ENCODE data around the gene TP73. TPM values are rescaled to one million over a fixed set of nuclear protein-coding genes. Genes with fewer than 3 reads are reported as not detected.

TP73 gene
- total and polyA plus RNA-seq, 8 donors, result 1.6 to 2.7 (median 2.0) TPM

DNA sequence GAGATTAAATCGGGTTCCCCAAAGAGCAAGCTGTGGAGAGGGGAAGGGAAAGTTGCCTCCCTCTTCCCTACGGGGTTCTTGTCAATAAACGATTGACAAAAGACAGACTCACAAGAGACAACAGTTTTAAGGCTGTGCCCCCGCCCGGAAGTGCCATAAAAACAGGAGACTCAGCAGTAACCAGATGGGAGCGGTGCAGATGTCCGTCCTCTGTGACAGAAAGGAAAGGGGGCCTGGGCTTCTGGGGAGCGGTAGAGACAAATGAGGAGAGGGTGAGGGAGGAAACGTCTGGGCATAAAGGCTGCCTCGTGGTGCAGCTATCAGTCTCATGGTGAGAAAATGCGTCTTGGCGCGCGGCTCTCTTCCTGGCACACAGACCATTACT lies 5.9 kb downstream of the TP73 start:
- intact Hi-C loops (cut with DNase I), result no loop called here
- ATAC-seq (no peak), DNase-seq (peak in 1 of 4 donors; percentile 25)
- Histone ChIP-seq H3K9me3 (no peaks in the 10 kb centered on the region), H3K27ac (no peak overlapping the region), H3K4me1 (peaks cover 0 to 1% of the 10 kb centered on the region in 2 donors), H3K36me3 (no peaks in the 10 kb centered on the region), H3K4me3 (no peak overlapping the region), H3K27me3 (peaks cover 10 to 61% of the 10 kb centered on the region in 2 donors)
- TF ChIP-seq, protein P1, sequence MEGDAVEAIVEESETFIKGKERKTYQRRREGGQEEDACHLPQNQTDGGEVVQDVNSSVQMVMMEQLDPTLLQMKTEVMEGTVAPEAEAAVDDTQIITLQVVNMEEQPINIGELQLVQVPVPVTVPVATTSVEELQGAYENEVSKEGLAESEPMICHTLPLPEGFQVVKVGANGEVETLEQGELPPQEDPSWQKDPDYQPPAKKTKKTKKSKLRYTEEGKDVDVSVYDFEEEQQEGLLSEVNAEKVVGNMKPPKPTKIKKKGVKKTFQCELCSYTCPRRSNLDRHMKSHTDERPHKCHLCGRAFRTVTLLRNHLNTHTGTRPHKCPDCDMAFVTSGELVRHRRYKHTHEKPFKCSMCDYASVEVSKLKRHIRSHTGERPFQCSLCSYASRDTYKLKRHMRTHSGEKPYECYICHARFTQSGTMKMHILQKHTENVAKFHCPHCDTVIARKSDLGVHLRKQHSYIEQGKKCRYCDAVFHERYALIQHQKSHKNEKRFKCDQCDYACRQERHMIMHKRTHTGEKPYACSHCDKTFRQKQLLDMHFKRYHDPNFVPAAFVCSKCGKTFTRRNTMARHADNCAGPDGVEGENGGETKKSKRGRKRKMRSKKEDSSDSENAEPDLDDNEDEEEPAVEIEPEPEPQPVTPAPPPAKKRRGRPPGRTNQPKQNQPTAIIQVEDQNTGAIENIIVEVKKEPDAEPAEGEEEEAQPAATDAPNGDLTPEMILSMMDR (IDR thresholded peaks at IDR 0.05), result no peak

DNA sequence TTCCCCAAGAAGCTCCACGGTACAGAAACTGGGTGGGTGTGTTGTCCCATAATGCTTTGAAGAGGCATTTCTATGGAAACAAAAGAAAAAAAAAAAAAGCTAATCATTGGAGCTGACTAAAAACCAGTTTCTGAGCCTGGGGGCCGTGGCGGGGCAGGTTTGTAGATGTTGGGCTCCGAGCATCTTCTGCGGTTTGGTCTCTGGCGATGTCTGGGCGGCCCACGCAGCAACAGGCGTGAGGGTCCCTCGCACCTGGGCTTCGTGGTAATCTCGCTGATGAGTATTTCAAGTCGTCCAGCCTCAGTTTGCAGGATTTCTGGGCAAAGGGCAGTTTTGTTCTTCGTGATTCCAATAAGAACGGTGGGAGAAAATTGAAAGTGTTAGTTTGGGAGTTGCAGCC lies 6.8 kb downstream of the TP73 start:
- TF ChIP-seq, protein P1 (IDR thresholded peaks at IDR 0.05), result no peak
- ATAC-seq (no peak), DNase-seq (peak in 2 of 4 donors; percentile 10 to 43)
- intact Hi-C loops (cut with DNase I), result no loop called here
- Histone ChIP-seq H3K36me3 (no peaks in the 10 kb centered on the region), H3K27me3 (peaks cover 1 to 52% of the 10 kb centered on the region in 2 donors), H3K4me1 (no peaks in the 10 kb centered on the region), H3K9me3 (no peaks in the 10 kb centered on the region), H3K27ac (no peak overlapping the region), H3K4me3 (no peak overlapping the region)

DNA sequence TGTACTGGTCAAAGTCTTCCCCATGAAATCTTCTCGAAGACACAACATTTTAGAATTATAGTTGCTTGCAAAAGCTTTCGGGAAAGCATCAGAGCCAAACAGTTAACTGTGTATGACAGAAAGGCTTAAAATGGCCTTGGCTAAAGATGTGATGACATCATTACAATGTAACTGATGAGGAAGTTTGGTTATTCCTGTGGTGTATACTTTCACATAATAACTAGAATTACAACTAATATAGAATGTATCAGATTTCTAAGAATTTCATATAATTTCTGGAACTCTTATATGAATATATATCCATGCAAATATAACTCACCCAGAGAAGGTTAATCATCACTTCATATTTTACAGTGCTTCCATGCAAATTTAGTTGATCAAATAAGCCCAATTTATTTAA lies 8.4 kb downstream of the TP73 start:
- Histone ChIP-seq H3K4me3 (no peak overlapping the region), H3K36me3 (no peaks in the 10 kb centered on the region)

DNA sequence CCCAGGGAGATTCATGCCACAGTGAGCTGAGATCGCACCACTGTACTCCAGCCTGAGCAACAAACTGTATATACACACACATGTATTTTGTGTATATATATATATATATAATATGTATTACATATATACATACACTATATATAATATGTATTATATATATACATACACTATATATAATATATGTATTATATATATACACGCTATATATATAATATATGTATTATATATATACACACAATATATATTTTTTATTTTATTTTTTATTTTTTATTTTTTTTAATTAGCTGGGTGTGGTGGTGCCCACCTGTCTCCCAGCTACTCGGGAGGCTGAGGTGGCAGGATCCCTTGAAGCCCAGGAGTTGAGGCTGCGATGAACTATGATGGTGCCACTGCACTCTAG lies 9.3 kb downstream of the TP73 start:
- no peak for ATAC-seq
- TF ChIP-seq, protein P1 (IDR thresholded peaks at IDR 0.05), result no peak
- no peaks in the 10 kb centered on the region for H3K36me3 ChIP-seq
- H3K27ac ChIP-seq, result no peak overlapping the region
- H3K4me1 ChIP-seq, result peaks cover 0 to 5% of the 10 kb centered on the region in 2 donors
- H3K27me3 ChIP-seq, result peaks cover 0 to 27% of the 10 kb centered on the region in 2 donors
- H3K9me3 ChIP-seq, result no peaks in the 10 kb centered on the region
- no peak for DNase-seq
- intact Hi-C loops (cut with DNase I), result no loop called here
- no peak overlapping the region for H3K4me3 ChIP-seq

More for the DNA sequence above, 8.4 kb downstream of the TP73 start:
- Histone ChIP-seq H3K27me3 (peaks cover 0 to 36% of the 10 kb centered on the region in 2 donors), H3K27ac (no peak overlapping the region), H3K4me1 (peaks cover 0 to 5% of the 10 kb centered on the region in 2 donors), H3K9me3 (no peaks in the 10 kb centered on the region)
- no peak for ATAC-seq
- TF ChIP-seq, protein P1 (IDR thresholded peaks at IDR 0.05), result no peak
- no peak for DNase-seq
- intact Hi-C loops (cut with DNase I), result no loop called here

DNA sequence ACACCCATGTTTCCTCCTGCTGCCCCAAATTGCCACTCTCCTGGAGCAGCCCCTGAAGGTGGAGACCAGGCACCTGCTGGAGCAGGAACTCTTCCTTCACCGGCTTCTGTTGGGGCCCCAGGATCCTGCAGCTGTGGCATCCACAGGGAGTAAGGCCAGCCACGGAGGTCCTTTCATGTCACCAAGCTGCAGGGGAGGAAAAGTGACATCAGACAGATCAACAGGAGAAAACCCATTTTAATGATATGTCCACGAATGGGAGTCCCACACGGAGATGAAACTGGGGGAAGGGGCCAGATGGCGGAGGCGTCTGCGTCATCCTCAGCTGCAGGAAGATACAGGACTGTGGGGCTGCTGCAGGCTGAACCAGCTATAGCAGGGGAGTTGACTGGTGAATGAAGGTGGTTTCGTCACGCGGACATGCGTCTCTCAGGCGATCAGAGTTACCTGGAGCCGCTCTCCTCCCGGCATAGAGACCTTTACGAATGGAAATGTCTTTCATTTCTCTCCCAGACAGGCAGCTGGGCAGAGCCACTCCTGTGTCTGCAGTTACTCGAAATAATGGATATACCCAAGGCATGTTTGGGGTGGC lies 9.9 kb downstream of the TP73 start:
- no peaks in the 10 kb centered on the region for H3K9me3 ChIP-seq
- H3K27me3 ChIP-seq, result peaks cover 0 to 21% of the 10 kb centered on the region in 2 donors
- no peaks in the 10 kb centered on the region for H3K36me3 ChIP-seq
- intact Hi-C loops (cut with DNase I), result no loop called here
- no peak overlapping the region for H3K27ac ChIP-seq
- TF ChIP-seq, protein P1 (IDR thresholded peaks at IDR 0.05), result no peak
- ATAC-seq (no peak), DNase-seq (peak in 1 of 4 donors; percentile 36)
- H3K4me1 ChIP-seq, result peaks cover 0 to 5% of the 10 kb centered on the region in 2 donors
- no peak overlapping the region for H3K4me3 ChIP-seq
